Activated CD4-positive, alpha-beta memory T cell treated with anti-CD3 and anti-CD28 coated beads, Interleukin-2, amount 10 ng/mL, durations not matched to agents 7 days and 5 days (primary cell): Measurements from ENCODE around the gene XXYLT1. TPM values are rescaled to one million over a fixed set of nuclear protein-coding genes. Genes with fewer than 3 reads are reported as not detected.
A peak's percentile ranks its signal among the peaks of the same experiment; 100 is the strongest.
"Not testable (repeated sequence)": the region's sequence is repeated elsewhere in the genome, so short reads cannot be mapped to it uniquely, and the experiment has no call there.

Source experiments
- CTCF ChIA-PET: fragments of 350-600 bp; sonication (Branson Sonifier 250); formaldehyde crosslinking; loops from one replicate; lab custom pipeline; 2021; ENCODE audit warnings: antibody characterized with exemption, inconsistent platforms; lab: Charles Lee
- POLR2A ChIA-PET: fragments of 350-600 bp; sonication (Branson Sonifier 250); formaldehyde crosslinking; loops from one replicate; lab custom pipeline; 2021; ENCODE audit warnings: antibody characterized with exemption; lab: Charles Lee
- DNase-seq: peaks from one replicate; pipeline ENCODE4 v3.0.0-alpha.2; 2020
- H3K27ac Mint-ChIP-seq: one replicate; pipeline ENCODE4 v1.8.0; 2021; ENCODE audit warnings: mild to moderate bottlenecking, mixed read lengths
- H3K27me3 Mint-ChIP-seq: one replicate; pipeline ENCODE4 v1.8.0; 2021; ENCODE audit warnings: mixed read lengths
- H3K36me3 Mint-ChIP-seq: one replicate; pipeline ENCODE4 v1.8.0; 2021; ENCODE audit warnings: low read depth, mixed read lengths
- H3K4me1 Mint-ChIP-seq: one replicate; pipeline ENCODE4 v1.8.0; 2021; ENCODE audit warnings: mixed read lengths
- H3K4me3 Mint-ChIP-seq: one replicate; pipeline ENCODE4 v1.8.0; 2021; ENCODE audit warnings: mild to moderate bottlenecking, mixed read lengths
- H3K9me3 Mint-ChIP-seq: one replicate; pipeline ENCODE4 v1.8.0; 2021; ENCODE audit warnings: mixed read lengths
- total RNA-seq, 2 experiments: library from RNA; stranded (reverse); gene quantifications; one replicate each; pipeline ENCODE4 v1.2.3, GENCODE V29; 2021

Gene XXYLT1, protein sequence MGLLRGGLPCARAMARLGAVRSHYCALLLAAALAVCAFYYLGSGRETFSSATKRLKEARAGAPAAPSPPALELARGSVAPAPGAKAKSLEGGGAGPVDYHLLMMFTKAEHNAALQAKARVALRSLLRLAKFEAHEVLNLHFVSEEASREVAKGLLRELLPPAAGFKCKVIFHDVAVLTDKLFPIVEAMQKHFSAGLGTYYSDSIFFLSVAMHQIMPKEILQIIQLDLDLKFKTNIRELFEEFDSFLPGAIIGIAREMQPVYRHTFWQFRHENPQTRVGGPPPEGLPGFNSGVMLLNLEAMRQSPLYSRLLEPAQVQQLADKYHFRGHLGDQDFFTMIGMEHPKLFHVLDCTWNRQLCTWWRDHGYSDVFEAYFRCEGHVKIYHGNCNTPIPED
- total RNA-seq: 1 to 10 TPM; 5.0 to 5.6 TPM

DNA sequence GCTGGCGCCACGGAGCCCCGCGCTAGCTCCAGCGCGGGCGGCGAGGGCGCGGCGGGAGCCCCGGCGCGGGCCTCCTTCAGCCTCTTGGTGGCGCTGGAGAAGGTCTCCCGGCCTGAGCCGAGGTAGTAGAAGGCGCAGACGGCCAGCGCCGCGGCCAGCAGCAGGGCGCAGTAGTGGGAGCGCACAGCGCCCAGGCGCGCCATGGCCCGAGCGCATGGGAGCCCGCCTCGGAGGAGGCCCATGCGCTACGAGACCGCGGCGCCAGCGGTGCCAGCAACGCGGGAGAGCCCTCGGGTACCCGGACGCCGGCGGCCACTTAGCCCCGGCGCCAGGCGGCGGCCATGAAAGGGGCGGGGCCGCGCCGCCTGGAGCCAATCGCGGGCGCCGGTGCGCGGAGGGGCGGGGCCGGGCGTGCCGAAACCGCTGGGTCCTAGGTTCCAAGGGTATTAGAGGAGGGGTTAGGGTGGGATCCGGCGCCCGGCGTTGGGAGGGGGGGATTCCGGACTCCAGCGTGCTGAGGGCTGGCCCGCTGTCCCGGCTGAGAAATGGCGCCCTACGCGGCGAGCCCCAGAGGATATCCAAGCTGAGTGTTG lies at the start of gene XXYLT1:
TSS of gene XXYLT1 (minus strand) at position 343 of the 593 bp plus-strand sequence. CDS start at position 242, 101 bp downstream.
- ChIA-PET CTCF (interaction anchor here (0.5 to 5.3 kb wide), 56 partner anchors 9 to 785 kb away, joined by 3 to 194 read pairs (median 5); partner anchors contain the start of genes ACAP2, APOD, LSG1 and PPP1R2), POLR2A (interaction anchor here (0.7 to 3.7 kb wide), 30 partner anchors 9 to 637 kb away, joined by 3 to 33 read pairs (median 4); partner anchors contain the start of genes ACAP2, FAM43A, LSG1 and PPP1R2)
- Mint-ChIP-seq H3K4me3 (peak within 1 kb of the TSS; percentile 82), H3K36me3 (no peaks in the 10 kb centered on the region), H3K27ac (peak within 1 kb of the TSS; percentile 85), H3K4me1 (peaks cover 22% of the 10 kb centered on the region), H3K9me3 (no peaks in the 10 kb centered on the region), H3K27me3 (no peaks in the 10 kb centered on the region)
- DNase-seq: peak; percentile 90

DNA sequence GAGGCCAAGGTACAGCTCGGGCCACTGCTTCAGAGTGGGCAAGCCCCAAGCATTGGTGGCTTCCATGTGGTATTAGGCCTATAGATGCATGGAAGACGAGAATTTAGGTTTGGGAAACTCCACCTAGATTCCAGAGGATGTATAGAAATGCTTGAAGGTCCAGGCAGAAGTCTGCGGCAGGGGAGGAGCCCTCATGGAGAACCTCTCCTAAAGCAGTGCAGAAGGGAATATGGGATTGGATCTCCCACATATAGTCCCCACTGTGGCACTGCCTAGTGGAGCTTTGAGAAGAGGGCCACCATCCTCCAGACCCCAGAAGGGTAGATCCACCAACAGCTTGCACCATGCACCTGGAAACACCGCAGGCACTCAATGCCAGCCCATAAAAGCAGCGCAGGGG lies 48.1 kb upstream of the XXYLT1 start:
- ChIA-PET CTCF (no interaction called here), POLR2A (no interaction called here)
- Mint-ChIP-seq H3K27me3 (no peaks in the 10 kb centered on the region), H3K4me1 (peaks cover 3% of the 10 kb centered on the region), H3K9me3 (peaks cover 24% of the 10 kb centered on the region), H3K4me3 (no peak overlapping the region), H3K27ac (no peak overlapping the region), H3K36me3 (peaks cover 48% of the 10 kb centered on the region)
- DNase-seq: no peak

DNA sequence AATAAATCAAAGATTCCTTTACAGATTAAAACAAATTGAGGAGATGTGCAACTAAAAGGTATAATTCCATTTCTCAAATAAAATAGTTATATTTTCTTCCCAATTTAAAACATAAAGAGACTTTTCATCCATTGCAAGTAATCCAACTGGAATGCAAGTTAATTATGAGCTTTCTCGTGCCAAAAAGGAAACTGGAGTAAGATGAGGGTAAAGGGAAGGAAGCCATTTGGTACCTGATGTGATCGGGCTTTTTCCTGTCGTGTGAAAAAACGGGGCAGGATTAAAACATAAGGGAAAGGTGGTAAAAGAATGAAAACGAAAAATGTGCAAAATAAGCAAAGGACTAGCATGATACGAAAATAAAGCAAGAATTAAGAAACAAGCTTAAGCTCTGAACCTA lies 41.8 kb upstream of the XXYLT1 start:
- no peaks in the 10 kb centered on the region for H3K4me1 Mint-ChIP-seq
- peaks cover 8% of the 10 kb centered on the region for H3K36me3 Mint-ChIP-seq
- no peak for DNase-seq
- H3K27me3 Mint-ChIP-seq: no peaks in the 10 kb centered on the region
- no peak overlapping the region for H3K27ac Mint-ChIP-seq
- ChIA-PET CTCF (no interaction called here), POLR2A (no interaction called here)
- no peaks in the 10 kb centered on the region for H3K9me3 Mint-ChIP-seq
- H3K4me3 Mint-ChIP-seq: no peak overlapping the region

DNA sequence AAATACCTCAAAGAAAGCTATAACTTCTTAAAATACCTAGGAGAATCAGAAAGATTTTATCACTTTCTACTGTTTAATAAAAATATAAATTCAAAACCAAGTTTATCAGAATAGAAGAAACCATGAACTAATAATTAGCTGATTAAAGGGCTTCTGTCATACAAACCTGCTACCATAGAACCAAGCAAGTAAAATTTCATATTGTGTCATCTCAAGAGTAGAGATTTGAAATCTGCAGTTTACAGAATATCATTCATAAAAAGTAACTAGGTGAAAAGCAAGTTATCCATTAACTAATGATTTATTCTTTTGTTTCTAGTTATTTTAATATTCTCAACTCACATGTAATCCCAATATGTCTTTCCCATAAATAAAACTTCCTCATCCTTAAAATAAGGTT lies 36.8 kb upstream of the XXYLT1 start:
- ChIA-PET POLR2A (no interaction called here), CTCF (no interaction called here)
- Mint-ChIP-seq H3K27ac (no peak overlapping the region), H3K27me3 (no peaks in the 10 kb centered on the region), H3K4me3 (no peak overlapping the region), H3K4me1 (no peaks in the 10 kb centered on the region), H3K9me3 (no peaks in the 10 kb centered on the region), H3K36me3 (peaks cover 18% of the 10 kb centered on the region)
- DNase-seq: no peak

DNA sequence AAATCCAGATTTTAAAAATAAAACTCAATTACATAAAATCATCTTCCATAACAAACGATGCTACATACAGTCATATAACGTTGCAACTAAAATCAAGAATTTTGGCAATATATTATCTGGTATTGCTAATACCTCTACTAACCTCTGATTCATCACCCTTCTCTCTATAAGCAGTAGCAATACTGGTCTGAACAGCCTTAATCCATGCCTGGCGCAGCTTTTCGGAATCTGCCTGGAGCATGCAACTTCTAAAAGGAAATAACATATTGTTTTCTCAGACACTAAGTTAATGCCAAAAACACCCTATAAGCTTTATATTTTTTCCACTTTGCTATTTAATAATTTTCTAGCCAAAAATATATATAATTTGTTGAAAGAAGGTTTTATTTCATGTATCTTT lies 35.4 kb upstream of the XXYLT1 start:
- H3K27ac Mint-ChIP-seq: no peak overlapping the region
- CTCF ChIA-PET: no interaction called here
- no peaks in the 10 kb centered on the region for H3K27me3 Mint-ChIP-seq
- no peak for DNase-seq
- H3K4me3 Mint-ChIP-seq: no peak overlapping the region
- no peaks in the 10 kb centered on the region for H3K4me1 Mint-ChIP-seq
- no peaks in the 10 kb centered on the region for H3K9me3 Mint-ChIP-seq
- POLR2A ChIA-PET: no interaction called here
- peaks cover 26% of the 10 kb centered on the region for H3K36me3 Mint-ChIP-seq

DNA sequence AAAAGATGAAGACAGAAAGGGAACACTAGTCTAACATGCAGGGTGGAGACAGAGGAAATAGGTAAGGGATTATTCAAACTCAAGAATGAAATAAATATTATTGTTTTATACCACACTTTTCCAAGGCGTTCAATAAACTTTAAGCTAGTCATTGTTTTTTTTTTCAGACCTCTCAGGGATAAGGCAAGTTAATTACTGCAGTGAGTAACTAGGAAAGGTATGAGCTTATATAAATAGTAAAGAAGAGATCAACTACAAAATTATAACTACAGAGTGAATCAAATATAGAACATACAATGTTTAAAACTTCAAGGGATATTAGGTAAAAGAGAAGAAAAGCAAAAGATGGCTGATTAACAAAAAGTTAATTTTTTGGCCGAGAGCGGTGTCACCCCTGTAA lies 31.5 kb upstream of the XXYLT1 start:
- Mint-ChIP-seq H3K4me1 (peaks cover 3% of the 10 kb centered on the region), H3K4me3 (no peak overlapping the region), H3K27ac (no peak overlapping the region), H3K9me3 (no peaks in the 10 kb centered on the region), H3K27me3 (no peaks in the 10 kb centered on the region), H3K36me3 (peaks cover 38% of the 10 kb centered on the region)
- CTCF ChIA-PET: interaction anchor here (1.0 to 2.6 kb wide), 2 partner anchors 31 to 620 kb away, joined by 3 to 8 read pairs; partner anchors contain the start of gene XXYLT1
- POLR2A ChIA-PET: interaction anchor here (0.9 kb wide), 1 partner anchor 140 kb away, joined by 3 read pairs; the partner anchor contains the start of gene ACAP2
- DNase-seq: no peak

DNA sequence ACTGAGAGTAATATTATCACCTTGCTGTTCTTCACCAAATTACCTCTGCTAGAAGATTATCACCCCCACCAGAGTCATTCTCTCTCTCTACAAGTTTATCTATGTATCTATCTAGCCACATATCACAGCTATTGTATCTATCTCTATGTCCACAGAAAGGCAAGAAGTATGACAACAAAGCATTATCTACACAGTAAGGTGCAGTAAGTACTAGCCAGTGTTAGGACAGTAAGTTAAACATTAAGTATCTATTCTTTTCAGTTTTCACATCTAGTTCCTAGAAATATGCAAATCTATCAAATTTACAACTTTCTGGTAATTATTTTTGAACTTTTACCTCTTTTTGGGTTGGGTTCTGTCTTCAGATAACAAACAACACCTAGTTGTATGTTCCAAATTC lies 26.5 kb upstream of the XXYLT1 start:
- Mint-ChIP-seq H3K27ac (no peak overlapping the region), H3K4me3 (no peak overlapping the region), H3K4me1 (peaks cover 3% of the 10 kb centered on the region), H3K9me3 (no peaks in the 10 kb centered on the region), H3K36me3 (peaks cover 44% of the 10 kb centered on the region), H3K27me3 (no peaks in the 10 kb centered on the region)
- DNase-seq: no peak
- POLR2A ChIA-PET: no interaction called here
- CTCF ChIA-PET: no interaction called here

DNA sequence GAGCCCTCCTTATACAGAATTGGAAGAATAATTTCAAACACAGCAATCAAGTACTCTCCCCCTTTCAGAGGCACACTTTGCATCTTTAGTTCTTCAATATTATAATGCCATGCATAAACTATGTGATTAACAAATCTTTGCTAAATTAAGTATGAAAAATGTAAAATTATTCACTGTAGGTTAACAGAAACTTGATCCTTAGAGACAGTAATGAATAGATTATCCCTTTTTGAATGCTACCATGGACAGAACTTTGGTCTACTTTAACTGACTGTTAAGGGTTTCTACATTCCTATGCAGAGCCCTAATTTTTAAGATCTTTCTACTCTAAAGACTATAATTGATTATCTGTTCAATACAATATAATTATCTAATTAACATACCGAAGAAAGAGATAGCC lies 25.7 kb upstream of the XXYLT1 start:
- DNase-seq: no peak
- ChIA-PET POLR2A (no interaction called here), CTCF (no interaction called here)
- Mint-ChIP-seq H3K9me3 (no peaks in the 10 kb centered on the region), H3K27ac (no peak overlapping the region), H3K4me3 (no peak overlapping the region), H3K27me3 (no peaks in the 10 kb centered on the region), H3K4me1 (peaks cover 3% of the 10 kb centered on the region), H3K36me3 (peaks cover 46% of the 10 kb centered on the region)

DNA sequence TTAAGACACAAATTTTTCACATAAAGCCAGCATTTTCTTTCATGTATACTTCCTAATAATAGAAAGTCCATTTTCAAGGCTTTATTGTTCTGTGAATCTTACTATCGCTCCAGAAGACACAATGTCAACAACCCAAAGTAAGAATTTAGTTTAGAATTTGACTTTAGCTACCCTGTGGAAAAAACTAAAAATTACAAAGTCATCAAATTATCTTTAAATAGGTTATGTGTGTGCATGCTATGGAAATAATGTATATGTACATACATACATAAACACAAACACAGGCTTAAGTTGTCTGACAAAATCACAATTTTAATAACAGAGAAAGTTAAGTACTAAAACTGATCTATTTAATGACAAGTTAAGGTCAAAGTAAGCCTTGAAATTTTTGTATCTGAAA lies 20.2 kb upstream of the XXYLT1 start:
- POLR2A ChIA-PET: interaction anchor here (0.8 kb wide), 1 partner anchor 151 kb away, joined by 3 read pairs; no protein-coding TSS in a partner anchor
- no peak overlapping the region for H3K4me3 Mint-ChIP-seq
- DNase-seq: no peak
- H3K9me3 Mint-ChIP-seq: no peaks in the 10 kb centered on the region
- CTCF ChIA-PET: interaction anchor here (0.8 to 2.4 kb wide), 2 partner anchors 20 to 100 kb away, joined by 3 to 12 read pairs; partner anchors contain the start of gene XXYLT1
- H3K27ac Mint-ChIP-seq: no peak overlapping the region
- no peaks in the 10 kb centered on the region for H3K27me3 Mint-ChIP-seq
- H3K36me3 Mint-ChIP-seq: peaks cover 43% of the 10 kb centered on the region
- H3K4me1 Mint-ChIP-seq: peaks cover 2% of the 10 kb centered on the region

DNA sequence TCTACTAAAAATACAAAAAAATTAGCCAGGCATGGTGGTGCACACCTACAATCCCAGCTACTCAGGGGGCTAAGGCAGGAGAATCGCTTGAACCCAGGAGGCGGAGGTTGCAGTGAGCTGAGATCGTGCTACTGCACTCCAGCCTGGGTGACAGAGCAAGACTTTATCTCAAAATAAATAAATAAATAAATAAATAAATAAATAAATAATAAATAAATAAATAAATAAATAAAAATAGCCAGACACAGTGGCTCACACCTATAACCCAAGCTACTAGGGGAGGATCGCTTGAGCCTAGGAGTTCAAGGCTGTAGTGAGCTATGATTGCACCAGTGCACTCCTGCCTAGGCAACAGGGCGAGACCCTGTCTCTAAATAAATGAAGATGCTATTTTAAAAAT lies 19.7 kb upstream of the XXYLT1 start:
- POLR2A ChIA-PET: interaction anchor here (0.8 kb wide), 1 partner anchor 151 kb away, joined by 3 read pairs; no protein-coding TSS in a partner anchor
- peaks cover 40% of the 10 kb centered on the region for H3K36me3 Mint-ChIP-seq
- DNase-seq, H3K27me3 Mint-ChIP-seq, H3K9me3 Mint-ChIP-seq, H3K27ac Mint-ChIP-seq, H3K4me1 Mint-ChIP-seq, H3K4me3 Mint-ChIP-seq: not testable (repeated sequence)
- CTCF ChIA-PET: interaction anchor here (0.8 to 2.4 kb wide), 2 partner anchors 20 to 100 kb away, joined by 3 to 12 read pairs; partner anchors contain the start of gene XXYLT1

DNA sequence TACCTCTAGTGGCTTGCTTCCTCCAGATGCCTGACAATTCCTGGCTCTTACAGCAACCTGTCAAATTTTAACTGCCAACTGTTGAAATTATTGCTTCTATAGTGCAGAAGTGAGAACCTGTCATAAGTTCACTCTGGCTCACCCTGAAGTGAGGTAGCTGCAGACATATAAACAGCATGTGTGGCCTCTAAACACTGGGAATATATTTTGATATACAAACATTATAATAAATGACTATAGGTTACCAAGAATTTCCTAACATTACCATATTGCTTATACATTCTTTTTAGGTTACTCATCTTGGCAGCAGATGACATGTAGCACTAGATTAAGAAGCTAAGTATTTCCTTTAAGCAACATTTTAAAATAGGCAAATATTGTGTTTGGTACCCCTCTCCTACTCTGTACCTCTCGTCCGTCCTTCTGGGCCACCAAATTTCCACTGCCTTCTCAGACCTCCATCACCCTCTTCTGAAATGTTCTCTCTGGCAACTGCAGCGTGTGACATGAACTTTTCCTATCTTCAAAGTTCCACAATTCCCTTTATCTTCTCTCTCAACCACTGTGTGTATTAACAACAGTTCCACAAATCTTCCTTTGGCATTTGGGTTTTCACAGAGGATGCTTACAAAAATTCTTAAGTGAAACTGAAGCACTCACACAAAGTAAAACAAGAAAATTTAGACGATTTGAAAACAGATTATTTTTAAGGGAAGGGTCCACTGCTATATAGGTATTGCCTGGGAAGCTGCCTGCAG lies 15.3 kb upstream of the XXYLT1 start:
- Mint-ChIP-seq H3K4me1 (peaks cover 13% of the 10 kb centered on the region), H3K4me3 (no peak overlapping the region), H3K27me3 (no peaks in the 10 kb centered on the region), H3K36me3 (peaks cover 36% of the 10 kb centered on the region), H3K27ac (no peak overlapping the region), H3K9me3 (no peaks in the 10 kb centered on the region)
- no peak for DNase-seq
- ChIA-PET POLR2A (no interaction called here), CTCF (interaction anchor here (1.7 to 2.6 kb wide), 2 partner anchors 13 to 15 kb away, joined by 5 to 15 read pairs; partner anchors contain the start of gene XXYLT1)

DNA sequence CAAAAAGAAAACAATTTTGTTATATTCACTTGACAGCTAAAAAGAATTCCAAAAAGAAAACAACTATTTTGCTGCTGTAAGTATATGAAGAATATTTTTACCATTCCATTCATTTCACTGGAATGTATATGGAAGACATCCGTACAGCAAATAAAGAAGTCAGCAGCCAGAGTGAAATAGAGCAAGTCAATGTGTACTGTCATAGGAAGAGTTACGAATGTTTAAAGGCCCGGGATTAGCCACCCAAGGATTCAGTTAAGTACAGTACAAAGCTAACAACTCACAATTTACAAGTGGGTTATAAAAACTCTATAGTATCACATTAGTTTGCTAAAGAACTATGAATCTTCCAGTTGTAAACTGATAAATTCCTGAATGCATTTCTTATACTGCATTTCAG lies 14.4 kb upstream of the XXYLT1 start:
- no peaks in the 10 kb centered on the region for H3K9me3 Mint-ChIP-seq
- no peaks in the 10 kb centered on the region for H3K27me3 Mint-ChIP-seq
- peaks cover 13% of the 10 kb centered on the region for H3K4me1 Mint-ChIP-seq
- DNase-seq: no peak
- H3K27ac Mint-ChIP-seq: no peak overlapping the region
- no peak overlapping the region for H3K4me3 Mint-ChIP-seq
- POLR2A ChIA-PET: interaction anchor here (2.0 kb wide), 1 partner anchor 12 kb away, joined by 5 read pairs; no protein-coding TSS in a partner anchor
- CTCF ChIA-PET: interaction anchor here (1.7 to 2.6 kb wide), 2 partner anchors 12 to 14 kb away, joined by 5 to 15 read pairs; partner anchors contain the start of gene XXYLT1
- peaks cover 35% of the 10 kb centered on the region for H3K36me3 Mint-ChIP-seq
